Measurements from ENCODE around the gene SMPD1. TPM values are rescaled to one million over a fixed set of nuclear protein-coding genes. Genes with fewer than 3 reads are reported as not detected.

SMPD1 gene
- total and polyA plus RNA-seq, 9 of the 15 experiments (the other 6 are each of a cell fraction or from before 2014, with no cell fraction given) = 0.90 to 9.9 (median 5.2) TPM

GRCh38 chr11:6443269-6444003 is 53.2 kb downstream of the SMPD1 start:
- in situ Hi-C loops (cut with MboI) = loop anchor here (5.0 kb wide), 1 partner anchor 66 kb away; no protein-coding TSS in a partner anchor
- no peak for TF ChIP-seq ZNF695 (CRISPR knock-in tag; IDR thresholded peaks at IDR 0.05)
- TF ChIP-seq ZFPM2 (CRISPR knock-in tag; IDR thresholded peaks at IDR 0.05) = no peak
- no peak for TF ChIP-seq ZNF583 (CRISPR knock-in tag; IDR thresholded peaks at IDR 0.05)
- TF ChIP-seq SMC3 (conservative IDR thresholded peaks at IDR 0.05; ENCODE audit: insufficient read depth, low read depth, low read length) = peak; percentile 72
- TF ChIP-seq STAG1 (CRISPR knock-in tag; IDR thresholded peaks at IDR 0.05; ENCODE audit: borderline replicate concordance) = peak; percentile 44; the same call in 1 of the 2 replicates
- no peak for TF ChIP-seq USF2 (CRISPR knock-in tag; IDR thresholded peaks at IDR 0.05)
- TF ChIP-seq RAD21 (CRISPR knock-in tag; conservative IDR thresholded peaks at IDR 0.05 in 1 of 2, IDR thresholded peaks at IDR 0.05 in 1 of 2) = peak; percentile 74 to 76
- TF ChIP-seq POLR2G (IDR thresholded peaks at IDR 0.05; ENCODE audit: low read depth, low read length) = no peak
- TF ChIP-seq RB1 (IDR thresholded peaks at IDR 0.05; ENCODE audit: low read depth) = 0 out of 2 replicates have a peak, but pooled peaks have one; percentile 21
- TF ChIP-seq RBM15 (IDR thresholded peaks at IDR 0.05; ENCODE audit: insufficient read depth, low read length) = no peak
- TF ChIP-seq MCM2 (IDR thresholded peaks at IDR 0.05; ENCODE audit: low read depth) = no peak
- peak; percentile 31; the same call in 1 of the 2 replicates for TF ChIP-seq DEAF1 (CRISPR knock-in tag; IDR thresholded peaks at IDR 0.05)
- TF ChIP-seq GABPB1 (CRISPR knock-in tag; IDR thresholded peaks at IDR 0.05) = no peak
- no peak for TF ChIP-seq HES1 (IDR thresholded peaks at IDR 0.05; ENCODE audit: low read depth)
- no peak for TF ChIP-seq FOXP1 (CRISPR knock-in tag; IDR thresholded peaks at IDR 0.05)
- no peak for TF ChIP-seq STAT5B (CRISPR knock-in tag; IDR thresholded peaks at IDR 0.05)
- no peak for TF ChIP-seq HDAC6 (IDR thresholded peaks at IDR 0.05; ENCODE audit: low read depth, low read length)
- no peak for TF ChIP-seq NCOA6 (IDR thresholded peaks at IDR 0.05)
- peak; percentile 24; the same call in 1 of the 2 replicates for TF ChIP-seq JUND (IDR thresholded peaks at IDR 0.05; ENCODE audit: borderline replicate concordance, low read depth, low read length)
- no peak for TF ChIP-seq JUND (tag; IDR thresholded peaks at IDR 0.05; ENCODE audit: borderline replicate concordance, low read depth, low read length)

More at GRCh38 chr11:6443269-6444003, 53.2 kb downstream of the SMPD1 start:
- Histone ChIP-seq H3K9me1 (ENCODE audit: control insufficient read depth, insufficient read depth, low read length) (no peaks in the 10 kb centered on the region), H2AFZ (ENCODE audit: low read depth, low read length) (no peak overlapping the region), H3K9ac (ENCODE audit: insufficient read depth in 1 of 2, low read depth in 2 of 2, low read length in 2 of 2) (no peak overlapping the region), H3K4me3 (no peak overlapping the region), H3K36me3 (ENCODE audit: control insufficient read depth, insufficient read depth, low read length) (no peaks in the 10 kb centered on the region), H3K4me1 (replicated peaks in 1 of 2; ENCODE audit: control insufficient read depth in 2 of 2, insufficient read depth in 2 of 2, low read length in 2 of 2) (peaks cover 9 to 10% of the 10 kb centered on the region in 2 experiments; a peak in 3 of 5 replicates), H3K79me2 (ENCODE audit: control insufficient read depth, insufficient read depth, low read length) (no peaks in the 10 kb centered on the region), H4K20me1 (replicated peaks; ENCODE audit: control insufficient read depth, insufficient read depth, low read length) (no peaks in the 10 kb centered on the region), H3K4me2 (ENCODE audit: insufficient read depth, low read length) (no peak overlapping the region), H3K27me3 (ENCODE audit: control insufficient read depth in 2 of 2, insufficient read depth in 2 of 2, low read length in 2 of 2) (0 out of 5 replicates have a peak, but pooled peaks cover 0 to 2% of the 10 kb centered on the region in 2 experiments), H3K27ac (ENCODE audit: extremely low read depth, low read depth, low read length) (no peak overlapping the region), H3K9me3 (replicated peaks; ENCODE audit: control insufficient read depth, insufficient read depth, low read depth, low read length) (no peaks in the 10 kb centered on the region)
- ATAC-seq = peak; percentile 93
- intact Hi-C loops (cut with micrococcal nuclease) = loop anchor here (1.0 to 5.0 kb wide), 2 partner anchors 64 to 259 kb away; no protein-coding TSS in a partner anchor
- BruUV-seq (replicated peaks) = no TSS peak
- FAIRE-seq = peak; percentile 62
- ChIA-PET CTCF (ENCODE audit: low intra/inter-chr PET ratio) (interaction anchor here (0.6 to 3.5 kb wide), 2 partner anchors 20 to 64 kb away, joined by 3 to 21 read pairs; no protein-coding TSS in a partner anchor), POLR2A (interaction anchor here (0.5 to 1.9 kb wide), 8 partner anchors 12 to 277 kb away, joined by 3 to 11 read pairs (median 4); partner anchors contain the start of gene MRPL17)
- DNase-seq (ENCODE audit: extremely low read depth in 1 of 4, low spot score in 3 of 4) = peak; percentile 69 to 77 (median 76)
- 10% methylated on average over 5 of the region's 5 CpGs for WGBS (ENCODE audit: insufficient coverage, low coverage, missing lambda C conversion rate)

Measured in K562 (cell line).